H9 (cell line): ENCODE measurements around the gene CHRNG. TPM values are rescaled to one million over a fixed set of nuclear protein-coding genes. Genes with fewer than 3 reads are reported as not detected.

ENCODE experiments used
- DNase-seq: peaks from one replicate; pipeline ENCODE4 v3.0.0-alpha.2; 2017
- H2AFZ ChIP-seq: one replicate; pipeline ENCODE4 v1.6.1; 2013; ENCODE audit warnings: mild to moderate bottlenecking, low read length, control low read depth, moderate library complexity
- H2AK5ac ChIP-seq: 2 replicates; pipeline ENCODE4 v1.6.1; 2013; ENCODE audit warnings: low read length, control low read depth, mixed read lengths; ENCODE audit not compliant: insufficient read length
- H2BK120ac ChIP-seq: one replicate; pipeline ENCODE4 v1.6.1; 2013; ENCODE audit warnings: low read depth, mild to moderate bottlenecking, low read length, control low read depth, inconsistent platforms; ENCODE audit not compliant: poor library complexity, severe bottlenecking
- H2BK12ac ChIP-seq: 2 replicates; pipeline ENCODE4 v1.6.1; 2013; ENCODE audit warnings: low read length, control low read depth, mixed read lengths, low read depth; ENCODE audit not compliant: insufficient read length
- H2BK15ac ChIP-seq: 2 replicates; pipeline ENCODE4 v1.6.1; 2013; ENCODE audit warnings: low read depth, low read length, control low read depth
- H2BK20ac ChIP-seq: one replicate; pipeline ENCODE4 v1.6.1; 2013; ENCODE audit warnings: low read depth, mild to moderate bottlenecking, low read length, control low read depth, inconsistent platforms; ENCODE audit not compliant: poor library complexity, severe bottlenecking
- H2BK5ac ChIP-seq: 2 replicates; pipeline ENCODE4 v1.6.1; 2013; ENCODE audit warnings: low read length, control low read depth, mixed read lengths; ENCODE audit not compliant: insufficient read length
- H3K14ac ChIP-seq: 2 replicates; pipeline ENCODE4 v1.6.1; 2013; ENCODE audit warnings: low read length, control low read depth; ENCODE audit not compliant: insufficient read depth
- H3K18ac ChIP-seq: 2 replicates; pipeline ENCODE4 v1.6.1; 2013; ENCODE audit warnings: low read depth, mild to moderate bottlenecking, mixed read lengths, low read length, control low read depth; ENCODE audit not compliant: insufficient read length
- H3K23ac ChIP-seq: 2 replicates; pipeline ENCODE4 v1.6.1; 2013; ENCODE audit warnings: low read length, control low read depth, mixed read lengths, low read depth; ENCODE audit not compliant: insufficient read length
- H3K23me2 ChIP-seq: 2 replicates; pipeline ENCODE4 v1.6.1; 2013; ENCODE audit warnings: low read depth, mild to moderate bottlenecking, mixed read lengths, low read length, control low read depth; ENCODE audit not compliant: insufficient read length, poor library complexity, severe bottlenecking
- H3K27ac ChIP-seq: 2 replicates; pipeline ENCODE4 v1.5.1; 2013; ENCODE audit warnings: low read length, control low read depth, mixed read lengths, low read depth; ENCODE audit not compliant: insufficient read length
- H3K27me3 ChIP-seq: 2 replicates; pipeline ENCODE4 v1.6.1; 2013; ENCODE audit warnings: low read length, control low read depth, inconsistent platforms; ENCODE audit not compliant: insufficient read depth
- H3K4ac ChIP-seq: 2 replicates; pipeline ENCODE4 v1.6.1; 2013; ENCODE audit warnings: low read depth, mild to moderate bottlenecking, control low read depth, inconsistent platforms, low read length, moderate library complexity
- H3K4me1 ChIP-seq: 2 replicates; pipeline ENCODE4 v1.6.1; 2013; ENCODE audit warnings: low read length, control low read depth, inconsistent platforms; ENCODE audit not compliant: insufficient read depth
- H3K4me2 ChIP-seq: 2 replicates; pipeline ENCODE4 v1.6.1; 2013; ENCODE audit warnings: low read length, control low read depth, mixed read lengths; ENCODE audit not compliant: insufficient read length, insufficient read depth
- H3K56ac ChIP-seq: 2 replicates; pipeline ENCODE4 v1.6.1; 2013; ENCODE audit warnings: low read depth, mild to moderate bottlenecking, mixed read lengths, low read length, control low read depth; ENCODE audit not compliant: insufficient read length
- H3K79me1 ChIP-seq: 2 replicates; pipeline ENCODE4 v1.6.1; 2013; ENCODE audit warnings: low read depth, mild to moderate bottlenecking, moderate library complexity, low read length, control low read depth, inconsistent platforms; ENCODE audit not compliant: insufficient read depth, poor library complexity, severe bottlenecking
- H3K79me2 ChIP-seq: 2 replicates; pipeline ENCODE4 v1.6.1; 2013; ENCODE audit warnings: low read length, control low read depth, inconsistent platforms; ENCODE audit not compliant: insufficient read depth
- H3K9ac ChIP-seq: 2 replicates; pipeline ENCODE4 v1.6.1; 2013; ENCODE audit warnings: low read length, control low read depth, mixed read lengths; ENCODE audit not compliant: insufficient read length; ENCODE audit errors: extremely low read depth
- H3K9me3 ChIP-seq: one replicate; pipeline ENCODE4 v1.6.1; 2013; ENCODE audit warnings: low read depth, low read length, inconsistent platforms; ENCODE audit not compliant: control insufficient read depth
- H3T11ph ChIP-seq: one replicate; pipeline ENCODE4 v1.6.1; 2013; ENCODE audit warnings: mild to moderate bottlenecking, low read length, control low read depth, inconsistent platforms
- H4K20me1 ChIP-seq: one replicate; pipeline ENCODE4 v1.6.1; 2013; ENCODE audit not compliant: control insufficient read depth, insufficient read length, insufficient read depth
- H4K5ac ChIP-seq: 2 replicates; pipeline ENCODE4 v1.6.1; 2013; ENCODE audit warnings: low read depth, mild to moderate bottlenecking, mixed read lengths, low read length, control low read depth; ENCODE audit not compliant: insufficient read length
- H4K8ac ChIP-seq: replicated peaks from 2 replicates; pipeline ENCODE4 v1.6.1; 2013; ENCODE audit warnings: low read length, control low read depth, mixed read lengths, low read depth; ENCODE audit not compliant: insufficient read length
- H4K91ac ChIP-seq: 2 replicates; pipeline ENCODE4 v1.6.1; 2013; ENCODE audit warnings: low read depth, mild to moderate bottlenecking, moderate library complexity, mixed read lengths, low read length, control low read depth; ENCODE audit not compliant: insufficient read length
- H3K27ac Mint-ChIP-seq, 3 experiments: 2 replicates in 2 of 3; 3 replicates in 1 of 3; pipeline ENCODE4 v1.8.0; 2020 to 2021; ENCODE audit warnings: mixed read lengths in 3 of 3, mild to moderate bottlenecking in 1 of 3, moderate library complexity in 1 of 3
- H3K27me3 Mint-ChIP-seq: 2 replicates; pipeline ENCODE4 v1.8.0; 2021; ENCODE audit warnings: low read depth, mild to moderate bottlenecking, moderate library complexity, mixed read lengths
- H3K36me3 Mint-ChIP-seq, 3 experiments: 2 replicates in 2 of 3; 3 replicates in 1 of 3; pipeline ENCODE4 v1.8.0; 2020 to 2021; ENCODE audit warnings: low read depth in 3 of 3, mixed read lengths in 3 of 3; ENCODE audit not compliant: insufficient read depth in 1 of 3
- H3K4me1 Mint-ChIP-seq, 2 experiments: 2 replicates each; pipeline ENCODE4 v1.8.0; 2020; ENCODE audit warnings: mixed read lengths in 2 of 2
- H3K4me3 Mint-ChIP-seq, 2 experiments: 2 replicates in 1 of 2; 3 replicates in 1 of 2; pipeline ENCODE4 v1.8.0; 2020 to 2021; ENCODE audit warnings: mild to moderate bottlenecking in 2 of 2, mixed read lengths in 2 of 2, moderate library complexity in 1 of 2
- H3K9me3 Mint-ChIP-seq, 2 experiments: 2 replicates in 1 of 2; 3 replicates in 1 of 2; pipeline ENCODE4 v1.8.0; 2020; ENCODE audit warnings: mild to moderate bottlenecking in 2 of 2, mixed read lengths in 2 of 2, moderate library complexity in 1 of 2
- WGBS: extraction: QIAGEN DNeasy Blood & Tissue Kit; methylation state at CpG from one replicate; pipeline ENCODE4 v1.1.7; 2013; ENCODE audit warnings: missing lambda C conversion rate, low lambda C conversion rate, mixed read lengths; ENCODE audit not compliant: insufficient read length; ENCODE audit errors: extremely low coverage; 5-methylcytosine and 5-hydroxymethylcytosine counted together
- total RNA-seq: library from RNA; stranded (reverse); gene quantifications from 2 replicates; pipeline ENCODE4 v1.2.1, GENCODE V29; 2021
- TF ChIP-seq, protein P1 (sequence below): fragments of 200-600 bp; sonication (generic); conservative IDR thresholded peaks from 3 replicates; pipeline ENCODE4 v1.8.0; 2021; ENCODE audit warnings: antibody characterized with exemption, mild to moderate bottlenecking

The CHRNG gene
- total RNA-seq, 1 experiment from 2014 or later: not detected

DNA sequence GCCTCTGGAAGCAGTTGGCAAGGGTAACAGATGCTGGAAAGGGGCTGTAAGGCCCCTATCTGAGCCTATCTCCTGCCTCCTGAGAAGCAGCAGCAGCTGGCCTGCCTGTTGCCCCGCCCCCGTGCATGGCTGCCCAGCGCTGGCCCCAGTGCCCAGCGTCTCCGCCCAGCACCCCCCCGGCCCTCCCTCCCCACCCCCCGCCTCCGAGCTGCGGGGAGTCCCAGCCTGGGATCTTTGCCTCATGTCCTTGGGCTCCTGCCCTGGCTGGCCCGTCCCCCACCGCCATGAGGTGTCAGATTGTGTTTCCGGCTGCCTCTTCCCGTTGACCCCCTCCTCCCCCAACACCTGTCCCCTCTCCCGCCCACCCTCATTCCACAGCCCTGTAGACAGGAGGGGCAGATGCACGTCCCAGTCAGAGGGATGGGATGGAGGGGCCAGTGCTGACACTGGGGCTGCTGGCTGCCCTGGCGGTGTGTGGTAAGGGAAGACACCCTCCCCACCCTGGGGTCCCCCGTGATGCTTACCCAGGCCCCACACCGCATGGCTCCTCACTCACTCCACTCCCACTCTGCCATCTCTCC, 13.6 kb upstream of the CHRNG start, which contains the start of gene CHRND:
Gene CHRND (plus strand): TSS at position 370 of the 581 bp plus-strand sequence. CDS start 56 bp downstream, at position 426.
- no peak within 1 kb of the TSS for H3K18ac ChIP-seq
- H2BK5ac ChIP-seq: no peak within 1 kb of the TSS
- no peak within 1 kb of the TSS for H3K4ac ChIP-seq
- H3K79me2 ChIP-seq: no peaks in the 10 kb centered on the region
- H3K56ac ChIP-seq: no peak within 1 kb of the TSS
- Mint-ChIP-seq H3K4me1 (peaks cover 9 to 31% of the 10 kb centered on the region in 2 experiments), H3K9me3 (no peaks in the 10 kb centered on the region), H3K27me3 (peaks cover 75% of the 10 kb centered on the region), H3K36me3 (peaks cover 0 to 1% (median 0%) of the 10 kb centered on the region in 3 experiments; a peak in 1 of 7 replicates), H3K4me3 (no peak within 1 kb of the TSS; a peak in 1 of 5 replicates), H3K27ac (no peak within 1 kb of the TSS)
- no peaks in the 10 kb centered on the region for H3K4me1 ChIP-seq
- no peak within 1 kb of the TSS for H4K91ac ChIP-seq
- no peak within 1 kb of the TSS for H2BK120ac ChIP-seq
- no CpG with 5 or more reads among the region's 18 CpGs for WGBS
- no peak for DNase-seq
- H4K20me1 ChIP-seq: no peaks in the 10 kb centered on the region
- no peak within 1 kb of the TSS for H3K9ac ChIP-seq
- H3K14ac ChIP-seq: no peak within 1 kb of the TSS
- H3T11ph ChIP-seq: no peak within 1 kb of the TSS
- H2AFZ ChIP-seq: no peak within 1 kb of the TSS
- H3K79me1 ChIP-seq: no peaks in the 10 kb centered on the region
- H2AK5ac ChIP-seq: no peak within 1 kb of the TSS
- no peak within 1 kb of the TSS for H2BK12ac ChIP-seq
- no peak within 1 kb of the TSS for H4K8ac ChIP-seq
- H2BK15ac ChIP-seq: no peak within 1 kb of the TSS
- no peak within 1 kb of the TSS for H2BK20ac ChIP-seq
- H3K27ac ChIP-seq: no peak within 1 kb of the TSS
- TF ChIP-seq, protein P1, sequence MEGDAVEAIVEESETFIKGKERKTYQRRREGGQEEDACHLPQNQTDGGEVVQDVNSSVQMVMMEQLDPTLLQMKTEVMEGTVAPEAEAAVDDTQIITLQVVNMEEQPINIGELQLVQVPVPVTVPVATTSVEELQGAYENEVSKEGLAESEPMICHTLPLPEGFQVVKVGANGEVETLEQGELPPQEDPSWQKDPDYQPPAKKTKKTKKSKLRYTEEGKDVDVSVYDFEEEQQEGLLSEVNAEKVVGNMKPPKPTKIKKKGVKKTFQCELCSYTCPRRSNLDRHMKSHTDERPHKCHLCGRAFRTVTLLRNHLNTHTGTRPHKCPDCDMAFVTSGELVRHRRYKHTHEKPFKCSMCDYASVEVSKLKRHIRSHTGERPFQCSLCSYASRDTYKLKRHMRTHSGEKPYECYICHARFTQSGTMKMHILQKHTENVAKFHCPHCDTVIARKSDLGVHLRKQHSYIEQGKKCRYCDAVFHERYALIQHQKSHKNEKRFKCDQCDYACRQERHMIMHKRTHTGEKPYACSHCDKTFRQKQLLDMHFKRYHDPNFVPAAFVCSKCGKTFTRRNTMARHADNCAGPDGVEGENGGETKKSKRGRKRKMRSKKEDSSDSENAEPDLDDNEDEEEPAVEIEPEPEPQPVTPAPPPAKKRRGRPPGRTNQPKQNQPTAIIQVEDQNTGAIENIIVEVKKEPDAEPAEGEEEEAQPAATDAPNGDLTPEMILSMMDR: no peak
- H3K9me3 ChIP-seq: no peaks in the 10 kb centered on the region
- H3K23ac ChIP-seq: no peak within 1 kb of the TSS
- H4K5ac ChIP-seq: no peak within 1 kb of the TSS
- H3K27me3 ChIP-seq: peaks cover 15% of the 10 kb centered on the region
- no peak within 1 kb of the TSS for H3K4me2 ChIP-seq
- H3K23me2 ChIP-seq: peaks cover 14% of the 10 kb centered on the region
